Kidney glomerular epithelial cell (primary cell): ENCODE measurements around the gene IFRD2.

ENCODE experiments used
- DNase-seq: peaks from one replicate; lab custom pipeline; 2025; lab: John Stamatoyannopoulos, UW

IFRD2 gene

DNA sequence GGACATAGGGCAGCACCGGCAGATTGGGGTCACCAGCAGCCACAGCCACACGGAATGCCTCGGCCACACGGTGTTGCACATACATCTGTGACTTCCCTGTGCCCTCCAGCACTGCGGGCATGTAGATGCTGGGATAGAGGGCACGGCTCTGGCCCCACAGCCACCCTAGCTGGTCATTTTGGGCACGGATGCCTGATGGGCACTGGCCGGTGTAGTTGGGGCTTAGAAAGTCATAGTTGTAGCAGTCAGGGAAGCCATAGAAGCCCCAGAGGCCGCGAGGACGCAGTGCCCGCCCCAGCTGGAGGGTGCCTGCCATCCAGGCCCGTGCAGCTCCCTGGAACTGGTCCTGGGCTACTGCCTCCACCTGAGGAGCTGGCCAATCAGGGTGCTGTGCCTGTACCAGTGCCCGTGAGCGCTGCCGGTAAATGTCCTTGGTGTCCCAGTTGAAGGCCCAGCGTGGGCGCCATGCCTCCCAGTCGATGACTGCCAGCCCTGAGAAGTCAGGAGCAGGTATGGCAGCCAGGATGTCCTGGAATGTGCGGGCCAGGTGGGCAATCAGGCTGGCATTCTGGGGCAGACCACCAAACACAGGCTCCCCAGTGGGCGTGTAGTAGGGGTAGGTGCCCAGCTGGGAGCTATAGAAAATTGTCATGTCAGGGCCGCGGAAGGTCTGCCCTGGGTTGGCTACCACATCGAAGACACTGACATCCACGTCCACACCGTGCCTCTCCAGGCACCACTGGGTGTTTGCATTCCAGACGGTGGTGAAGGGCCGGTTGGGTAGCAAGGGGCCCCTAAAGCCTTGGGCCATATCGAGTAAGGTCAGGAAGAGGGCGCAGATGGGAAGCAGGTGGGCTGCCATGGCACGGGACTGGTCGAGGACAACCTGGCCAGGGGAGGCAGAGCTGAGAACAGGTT is 10.1 kb upstream of the IFRD2 start:
- DNase-seq: no peak

DNA sequence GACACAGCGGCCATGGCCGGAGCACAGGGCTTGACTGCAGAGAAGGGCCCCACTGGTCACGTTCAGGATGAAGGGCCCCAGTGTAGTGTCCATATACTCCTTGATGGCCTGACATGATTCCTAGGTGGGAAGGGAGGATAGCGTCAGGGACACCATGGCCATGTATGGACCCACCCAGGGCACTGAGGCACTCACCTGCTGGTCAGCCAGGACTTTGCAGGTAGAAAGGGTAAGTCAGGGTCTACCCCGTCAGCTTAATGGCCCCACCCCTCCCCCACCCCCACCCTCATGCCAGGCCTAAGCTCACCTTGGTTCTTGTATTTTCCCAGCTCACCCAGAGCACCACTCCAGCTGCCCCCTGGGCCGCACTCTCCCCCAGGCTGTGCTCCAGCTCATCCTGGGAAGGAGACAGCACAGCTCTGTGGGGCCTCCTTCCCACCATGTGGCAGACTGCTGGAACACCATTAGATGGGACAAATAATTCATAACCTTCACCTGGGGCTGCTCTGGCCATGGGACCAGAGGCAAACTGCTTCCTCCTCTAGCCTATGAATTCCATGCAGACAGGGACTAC is 8.5 kb upstream of the IFRD2 start:
- DNase-seq: no peak

DNA sequence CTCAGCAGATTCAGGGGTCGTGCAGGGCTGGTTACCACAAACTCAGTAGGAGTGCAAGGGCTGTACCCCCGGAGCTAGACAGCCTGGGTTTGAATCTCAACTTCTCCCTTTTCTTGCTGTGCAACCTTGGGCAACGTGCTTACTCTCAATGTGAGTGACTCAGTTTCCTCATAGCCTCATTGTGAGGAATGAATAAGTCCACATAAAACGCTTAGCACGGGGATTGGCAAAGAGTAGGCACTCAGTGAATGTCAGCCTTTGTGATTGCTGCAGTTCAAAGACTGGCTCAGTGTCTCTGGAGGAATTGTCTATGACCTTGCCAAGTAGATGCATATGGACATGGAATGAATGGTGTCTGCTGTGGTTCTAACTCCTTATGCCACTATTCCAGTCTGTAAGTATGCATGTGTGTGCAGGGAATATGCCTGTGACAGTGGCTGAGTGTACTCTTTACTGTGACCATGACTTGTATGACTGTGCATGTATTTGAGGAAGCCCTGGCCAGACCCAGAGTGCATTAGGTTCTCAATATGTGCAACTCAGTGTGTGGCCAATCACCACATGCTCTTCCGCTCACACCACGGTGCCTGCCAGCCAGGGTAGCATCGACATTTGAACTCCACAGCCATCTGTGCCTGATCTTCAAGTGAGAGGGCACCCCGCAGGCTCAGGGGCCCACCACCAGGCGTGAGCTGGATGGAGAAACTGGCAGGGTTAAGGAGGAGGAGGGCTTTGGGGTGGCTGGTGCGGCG is 7.9 kb upstream of the IFRD2 start:
- DNase-seq: no peak

GRCh38 chr3:50299638-50299928 is 7.4 kb upstream of the IFRD2 start:
- DNase-seq: no peak

DNA sequence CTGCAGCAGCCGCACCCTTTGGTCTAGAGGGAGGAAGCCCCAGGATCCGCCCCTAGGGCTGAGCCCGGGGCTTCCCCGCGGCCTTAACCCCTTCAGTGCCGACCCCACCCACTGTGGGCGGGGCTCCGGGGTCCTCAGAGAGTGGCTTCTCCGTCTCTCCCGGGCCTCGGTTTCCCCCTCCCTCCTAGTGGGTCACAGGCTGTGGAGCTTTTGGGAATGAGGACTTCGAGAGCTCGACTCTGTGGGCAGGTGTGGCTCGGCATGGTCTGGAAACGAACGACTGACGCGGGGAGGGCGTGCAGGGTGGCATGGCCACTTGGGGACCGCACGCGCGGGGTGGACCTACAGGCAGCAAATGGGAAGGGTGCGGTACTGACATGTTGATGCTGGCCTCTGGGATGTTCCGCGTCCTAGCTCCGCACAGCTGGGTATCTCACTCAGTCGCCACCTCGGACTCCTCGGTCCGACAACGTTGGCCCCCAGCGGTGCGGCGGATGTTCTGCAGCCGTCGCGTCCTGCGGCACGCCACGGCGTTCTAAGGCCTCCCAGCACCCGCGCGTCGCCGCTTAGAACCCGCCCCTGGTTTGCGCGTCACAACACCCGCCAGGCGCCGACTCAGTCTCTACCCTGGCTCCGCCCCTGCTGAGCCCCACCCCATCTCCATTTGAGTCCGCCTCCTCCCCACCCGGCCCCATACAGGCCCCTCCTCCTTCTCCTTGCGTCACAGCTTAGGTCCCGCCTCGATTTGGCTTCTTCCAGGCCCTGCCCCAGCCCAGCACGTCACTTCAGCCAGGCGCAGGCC is 6.8 kb upstream of the IFRD2 start, which contains the start of the genes HYAL3 and NAA80:
HYAL3 (minus strand) TSS at position 570 of the 802 bp plus-strand sequence. CDS start 3,803 bp downstream, outside the sequence.
NAA80 (minus strand) TSS at position 570 of the 802 bp plus-strand sequence. CDS start 1,942 bp downstream, outside the sequence.
- DNase-seq: peak; percentile 98

- no peak for DNase-seq
Measured at GRCh38 chr3:50297896-50298725, 5.9 kb upstream of the IFRD2 start.

- DNase-seq: no peak
Measured at GRCh38 chr3:50297384-50297775, 5.2 kb upstream of the IFRD2 start.

DNA sequence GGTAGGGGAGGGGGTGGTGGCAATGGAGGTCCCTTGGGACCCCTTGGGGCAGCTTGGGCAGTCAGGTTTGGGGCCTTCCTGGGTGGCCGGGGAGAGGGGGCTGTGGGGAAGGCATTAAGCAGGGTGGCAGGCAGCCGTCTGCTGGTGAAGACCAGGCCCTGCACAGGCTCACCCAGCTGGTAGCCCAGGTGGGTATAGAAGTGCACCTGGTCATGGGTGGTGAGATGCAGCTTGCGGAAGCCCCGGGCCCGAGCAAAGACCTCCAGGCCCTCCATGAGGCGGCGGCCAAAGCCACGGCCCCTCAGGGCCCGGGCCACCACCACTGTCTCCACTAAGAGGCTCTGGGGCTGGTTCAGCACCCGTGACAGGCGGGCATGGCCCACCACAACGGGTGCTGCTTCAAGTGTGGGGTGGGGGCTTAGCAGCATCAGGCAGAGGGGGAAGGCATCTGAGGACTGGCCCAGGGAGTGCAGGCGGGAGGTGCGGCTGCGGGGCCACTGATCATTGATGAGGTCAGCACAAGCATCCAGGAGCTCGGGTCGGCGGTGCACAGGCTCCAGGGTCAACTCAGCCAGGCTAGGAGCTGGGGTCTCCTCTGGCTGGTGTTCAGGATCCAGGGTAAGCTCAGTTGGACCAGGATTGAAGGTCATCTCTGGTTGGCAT is 4.6 kb upstream of the IFRD2 start:
- DNase-seq: no peak

DNA sequence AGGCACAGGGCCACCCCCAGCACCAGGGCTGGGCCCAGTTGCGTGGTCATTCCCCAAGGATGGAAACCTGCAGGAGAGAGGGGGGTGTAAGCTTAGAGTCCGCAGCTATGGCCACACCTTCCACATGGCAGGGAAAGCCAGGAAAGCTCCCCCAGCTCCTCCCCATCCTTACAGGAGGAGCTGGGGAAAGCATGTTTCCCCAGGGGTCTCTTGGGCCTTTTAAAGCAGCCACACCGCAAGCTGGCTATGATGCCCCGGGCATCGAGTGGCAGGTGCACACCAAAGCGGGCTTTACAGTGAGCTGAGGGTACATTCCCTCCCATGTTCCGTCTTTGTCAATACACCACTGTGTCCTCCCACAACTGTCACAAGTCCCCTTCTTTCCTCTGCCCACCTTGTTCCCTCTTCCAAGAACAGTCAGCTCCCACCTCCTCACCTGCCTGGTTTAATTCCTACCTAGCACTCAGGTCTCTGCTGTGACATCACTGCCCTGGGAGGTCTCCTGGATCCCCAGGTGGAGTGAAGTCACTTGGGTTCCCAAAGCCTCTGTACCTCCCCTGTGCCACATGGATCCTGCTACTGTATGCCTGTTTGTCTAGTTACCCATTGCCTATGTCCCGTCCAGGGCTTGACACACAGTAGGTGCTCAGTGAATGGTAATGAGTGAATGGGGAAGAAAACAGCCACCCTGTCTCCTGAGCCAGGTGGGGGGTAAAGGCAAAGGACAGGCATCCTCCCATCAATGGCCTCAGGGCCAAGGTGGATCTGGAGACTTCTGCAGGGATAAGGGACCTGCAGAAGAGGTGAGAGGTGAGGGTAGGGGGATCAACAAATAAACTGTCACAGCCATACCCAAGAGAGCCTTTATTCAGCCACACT is 3.6 kb upstream of the IFRD2 start:
- DNase-seq: no peak

- no peak for DNase-seq
Measured at GRCh38 chr3:50294492-50295403, 2.5 kb upstream of the IFRD2 start.

GRCh38 chr3:50294089-50294488 is 1.9 kb upstream of the IFRD2 start:
- no peak for DNase-seq

DNA sequence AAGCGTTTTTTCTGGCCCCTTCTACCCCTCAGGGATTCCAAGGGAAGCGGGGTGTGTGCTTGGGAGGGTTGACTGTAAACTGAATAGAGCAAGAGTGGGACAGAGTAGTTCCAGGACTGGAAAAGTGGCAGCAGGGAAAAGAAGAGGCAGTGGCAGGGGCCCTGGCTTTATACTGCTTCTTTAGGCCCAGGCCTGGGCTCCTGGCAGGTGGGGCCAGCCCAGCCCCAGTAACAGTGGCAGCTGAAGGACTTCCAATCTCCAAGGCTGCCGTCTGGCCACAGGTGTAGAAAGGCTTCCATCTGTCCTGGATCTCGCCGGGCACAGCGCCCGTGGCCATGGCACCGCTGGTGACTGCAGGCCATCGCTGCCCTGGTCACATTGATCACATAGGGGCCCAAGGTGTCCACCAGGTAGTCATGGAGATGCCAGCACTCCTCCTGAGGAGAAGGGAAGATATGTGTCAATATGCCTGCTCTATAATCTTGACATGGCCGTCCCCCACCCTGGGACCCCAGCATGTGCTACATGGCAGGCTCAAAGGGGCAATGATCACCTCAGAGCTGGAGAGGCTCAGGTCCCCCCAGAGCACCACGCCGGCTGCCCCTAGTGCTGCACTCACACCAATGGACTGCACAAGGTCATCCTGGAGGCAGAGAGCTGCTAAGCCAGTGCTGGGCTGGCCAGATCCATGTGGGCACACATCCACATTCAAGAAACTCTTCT is 1.0 kb upstream of the IFRD2 start:
- DNase-seq: no peak

DNA sequence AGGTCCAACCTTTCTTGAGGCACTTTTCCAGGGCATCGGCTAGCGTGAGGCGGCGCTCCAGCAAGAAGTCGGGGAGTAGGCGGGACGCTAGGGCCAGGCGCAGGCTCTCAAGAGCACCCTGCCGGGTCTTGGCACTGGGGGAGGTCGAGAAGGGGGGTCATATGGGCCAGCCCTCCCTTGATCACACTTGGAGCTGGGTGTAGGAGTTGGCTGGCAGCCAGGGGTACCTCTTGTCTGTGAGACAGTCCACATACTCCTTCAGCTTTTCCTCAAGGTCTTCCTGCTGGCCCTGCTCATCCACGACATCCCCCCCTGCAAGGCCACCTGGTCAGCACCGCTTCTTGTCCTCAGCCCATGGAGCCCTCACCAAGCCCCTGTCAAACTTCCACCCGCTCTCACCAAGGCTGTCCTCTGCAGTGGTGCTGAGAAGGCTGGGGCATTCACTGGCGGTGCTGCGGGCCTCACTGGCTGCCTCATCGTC is 2.0 kb downstream of the IFRD2 start:
- no peak for DNase-seq

- no peak for DNase-seq
Measured at GRCh38 chr3:50289130-50289529, 3.1 kb downstream of the IFRD2 start.

DNA sequence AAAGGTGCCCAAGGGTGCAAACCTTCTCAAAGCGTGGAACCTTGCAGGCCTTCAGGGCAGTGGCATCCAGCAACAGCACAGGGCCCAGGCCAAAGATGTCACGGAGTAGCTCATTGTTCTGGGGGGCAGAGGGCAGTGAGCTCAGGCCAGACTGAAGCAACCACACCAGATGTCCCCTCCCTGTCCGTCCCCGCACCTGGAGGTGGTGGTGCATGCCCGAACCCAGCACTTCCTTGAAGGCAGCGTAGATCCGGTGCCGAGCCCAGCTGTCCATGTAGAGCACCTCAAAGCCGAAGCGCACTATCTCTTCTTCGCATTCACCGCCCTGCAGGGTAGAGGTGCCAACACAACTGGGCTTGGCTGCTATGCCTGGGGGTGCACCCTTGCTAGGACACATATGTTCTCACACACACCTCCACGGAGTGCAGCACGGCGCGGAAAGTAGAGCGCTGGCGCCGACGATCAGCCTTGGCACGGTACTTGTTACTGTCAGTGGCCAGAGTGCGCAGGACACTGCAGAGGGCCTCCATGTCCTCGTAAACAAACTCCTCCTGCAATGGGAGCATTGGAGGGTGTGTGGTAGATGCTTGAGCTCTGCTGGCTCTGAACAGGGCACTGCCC is 3.7 kb downstream of the IFRD2 start:
- no peak for DNase-seq

DNA sequence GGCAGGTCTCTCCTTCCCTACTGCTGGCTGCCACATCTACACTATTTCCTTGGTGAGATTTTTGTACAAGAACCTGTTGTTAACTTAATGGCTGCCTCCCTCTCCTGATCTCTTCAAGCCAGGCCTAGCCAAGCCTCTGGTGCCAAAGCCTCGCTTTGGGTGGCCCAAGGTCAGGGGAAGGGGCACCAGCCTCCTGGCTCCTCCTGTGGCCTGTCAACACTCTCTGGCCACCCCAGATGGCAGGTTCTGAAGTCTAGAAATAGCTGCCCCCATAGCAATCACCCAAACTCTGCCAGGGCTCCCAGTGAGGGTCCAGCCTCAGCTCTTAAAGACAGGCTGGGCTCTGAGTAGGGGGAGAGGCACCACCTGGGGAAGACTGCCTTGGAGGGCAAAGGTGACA is 5.0 kb downstream of the IFRD2 start:
- DNase-seq: no peak
